Tibial nerve (tissue), 4 donors: ENCODE data around the gene GDI2. TPM values are rescaled to one million over a fixed set of nuclear protein-coding genes. Genes with fewer than 3 reads are reported as not detected.

Experiments
- DNase-seq, 2 donors: peaks; one replicate each; pipeline ENCODE4 v3.0.0-alpha.2; 2019; ENCODE audit warnings: low spot score in 2 of 2
- H3K27ac ChIP-seq, 4 donors: fragments of 200-600 bp; sonication (generic) in 3 of 4; one replicate each; pipeline ENCODE4 v1.5.1; 2017 to 2019; ENCODE audit warnings: mild to moderate bottlenecking in 1 of 4
- H3K27me3 ChIP-seq, 2 donors: fragments of 200-600 bp; sonication (generic) in 1 of 2; one replicate each; pipeline versions ENCODE4 v1.5.1 to v1.6.0; 2017 to 2019
- H3K36me3 ChIP-seq, 3 donors: fragments of 200-600 bp; sonication (generic); one replicate each; pipeline ENCODE4 v1.5.1; 2018 to 2019
- H3K4me1 ChIP-seq, 4 donors: fragments of 200-600 bp; sonication (generic) in 3 of 4; one replicate each; pipeline ENCODE4 v1.5.1; 2017 to 2019
- H3K4me3 ChIP-seq, 4 donors: fragments of 200-600 bp; sonication (generic) in 3 of 4; one replicate each; pipeline ENCODE4 v1.5.1; 2017 to 2019; ENCODE audit warnings: mild to moderate bottlenecking in 1 of 4, moderate library complexity in 1 of 4
- H3K9me3 ChIP-seq, 4 donors: fragments of 200-600 bp; sonication (generic) in 3 of 4; one replicate each; pipeline ENCODE4 v1.5.1; 2017 to 2019
- CTCF ChIP-seq, 5 experiments: fragments of 200-600 bp in 3 of 5; fragments of 450-650 bp in 2 of 5; sonication (generic) in 3 of 5; IDR thresholded peaks; one replicate each; pipeline ENCODE4 v1.5.1; 2016 to 2019; ENCODE audit warnings: antibody characterized with exemption in 5 of 5, mild to moderate bottlenecking in 3 of 5, moderate library complexity in 2 of 5
- EP300 ChIP-seq, 2 donors: sonication (generic); formaldehyde crosslinking; IDR thresholded peaks; one replicate each; pipeline ENCODE4 v1.6.1; 2017; ENCODE audit warnings: antibody characterized with exemption in 2 of 2, mild to moderate bottlenecking in 1 of 2
- POLR2A ChIP-seq, 2 donors: fragments of 450-650 bp; IDR thresholded peaks; one replicate each; pipeline ENCODE4 v1.6.1; 2017; ENCODE audit warnings: antibody characterized with exemption in 2 of 2, mild to moderate bottlenecking in 2 of 2, moderate library complexity in 2 of 2
- WGBS, 2 donors: methylation state at CpG; one replicate each; pipeline ENCODE4 v1.1.5; 2018; 5-methylcytosine and 5-hydroxymethylcytosine counted together
- total RNA-seq, 4 donors: library from RNA; depleted of rRNA; stranded (reverse); fragments of >200 nt; gene quantifications; one replicate each; pipeline ENCODE4 v1.1.0, GENCODE V29; 2016

GDI2 gene
- total RNA-seq, 4 donors from 2014 or later, result 175 to 225 (median 199) TPM

- WGBS, 2 donors, result 62 to 64% methylated on average over 6 of the region's 6 CpGs
- H3K36me3 ChIP-seq, result peaks cover 0 to 67% (median 5%) of the 10 kb centered on the region in 3 donors
- DNase-seq, result no peak
- no peak overlapping the region for H3K4me3 ChIP-seq
- no peak overlapping the region for H3K27ac ChIP-seq
- H3K4me1 ChIP-seq, result no peaks in the 10 kb centered on the region
- H3K27me3 ChIP-seq, result no peaks in the 10 kb centered on the region
- H3K9me3 ChIP-seq, result no peaks in the 10 kb centered on the region
- TF ChIP-seq POLR2A (IDR thresholded peaks at IDR 0.05) (no peak), EP300 (IDR thresholded peaks at IDR 0.05) (no peak), CTCF (IDR thresholded peaks at IDR 0.05) (no peak)
These were observed 61.5 kb downstream of the GDI2 start for GRCh38 chr10:5751601-5752253.

GRCh38 chr10:5748394-5748803, 64.8 kb downstream of the GDI2 start:
- Histone ChIP-seq H3K9me3 (no peaks in the 10 kb centered on the region), H3K36me3 (peaks cover 0 to 81% (median 5%) of the 10 kb centered on the region in 3 donors), H3K4me1 (no peaks in the 10 kb centered on the region), H3K4me3 (no peak overlapping the region), H3K27me3 (no peaks in the 10 kb centered on the region), H3K27ac (no peak overlapping the region)
- DNase-seq, result no peak
- WGBS, 2 donors, result 64 to 72% methylated on average over 4 of the region's 4 CpGs
- no peak for TF ChIP-seq POLR2A (IDR thresholded peaks at IDR 0.05)
- no peak for TF ChIP-seq EP300 (IDR thresholded peaks at IDR 0.05)
- TF ChIP-seq CTCF (IDR thresholded peaks at IDR 0.05), result no peak

GRCh38 chr10:5746197-5746596, 67.0 kb downstream of the GDI2 start:
- Histone ChIP-seq H3K9me3 (no peaks in the 10 kb centered on the region), H3K36me3 (peaks cover 0 to 74% (median 0%) of the 10 kb centered on the region in 3 donors), H3K27me3 (no peaks in the 10 kb centered on the region), H3K4me1 (no peaks in the 10 kb centered on the region), H3K4me3 (no peak overlapping the region), H3K27ac (no peak overlapping the region)
- no peak for TF ChIP-seq EP300 (IDR thresholded peaks at IDR 0.05)
- no peak for TF ChIP-seq POLR2A (IDR thresholded peaks at IDR 0.05)
- TF ChIP-seq CTCF (IDR thresholded peaks at IDR 0.05), result no peak
- no peak for DNase-seq
- 67 to 80% methylated on average over 4 of the region's 4 CpGs for WGBS, 2 donors

DNA sequence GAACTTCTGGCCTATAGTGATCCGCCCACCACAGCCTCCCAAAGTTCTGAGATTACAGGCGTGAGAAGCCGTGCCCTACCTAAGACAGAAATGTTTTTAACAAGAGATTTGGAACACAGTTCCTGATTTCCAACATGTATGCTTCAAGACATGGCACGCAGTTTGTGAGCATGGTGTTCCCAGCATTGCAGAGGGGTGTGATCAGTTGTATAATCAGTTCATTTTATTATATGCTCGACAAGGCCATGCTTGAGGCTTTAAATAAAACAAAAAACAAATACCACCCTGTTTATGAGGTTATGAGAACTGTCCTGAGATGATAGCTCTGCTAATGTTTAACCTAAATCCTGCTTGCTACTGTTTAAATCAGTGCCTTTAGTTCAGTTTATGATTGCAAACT, 68.4 kb downstream of the GDI2 start:
- DNase-seq, result no peak
- H3K9me3 ChIP-seq, result no peaks in the 10 kb centered on the region
- TF ChIP-seq EP300 (IDR thresholded peaks at IDR 0.05) (no peak), CTCF (IDR thresholded peaks at IDR 0.05) (no peak), POLR2A (IDR thresholded peaks at IDR 0.05) (no peak)
- H3K27me3 ChIP-seq, result no peaks in the 10 kb centered on the region
- no peak overlapping the region for H3K27ac ChIP-seq
- H3K36me3 ChIP-seq, result peaks cover 0 to 79% (median 0%) of the 10 kb centered on the region in 3 donors
- 86 to 93% methylated on average over 5 of the region's 5 CpGs for WGBS, 2 donors
- H3K4me3 ChIP-seq, result no peak overlapping the region
- no peaks in the 10 kb centered on the region for H3K4me1 ChIP-seq

DNA sequence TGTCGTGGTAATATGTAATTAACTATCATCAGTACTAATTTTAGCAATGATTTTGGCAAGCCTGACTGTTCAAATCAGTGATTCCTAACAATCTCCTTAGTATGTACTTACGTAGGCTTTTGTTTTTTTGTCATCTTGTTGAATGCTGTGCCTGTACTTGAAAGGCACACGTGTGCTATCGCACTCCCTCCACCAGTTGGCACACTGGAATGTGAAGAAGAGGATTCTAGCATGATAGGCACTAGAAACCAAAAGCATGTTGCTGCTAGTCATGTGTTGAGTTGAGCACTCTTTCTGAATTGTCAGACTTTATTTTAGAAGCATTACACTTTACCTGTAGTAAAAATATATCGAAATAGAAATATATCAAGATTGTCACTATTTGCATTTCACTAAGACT, 69.5 kb downstream of the GDI2 start:
- no peaks in the 10 kb centered on the region for H3K4me1 ChIP-seq
- H3K27me3 ChIP-seq, result no peaks in the 10 kb centered on the region
- H3K27ac ChIP-seq, result no peak overlapping the region
- H3K9me3 ChIP-seq, result no peaks in the 10 kb centered on the region
- TF ChIP-seq EP300 (IDR thresholded peaks at IDR 0.05), result no peak
- TF ChIP-seq CTCF (IDR thresholded peaks at IDR 0.05), result no peak
- TF ChIP-seq POLR2A (IDR thresholded peaks at IDR 0.05), result no peak
- peaks cover 0 to 75% (median 0%) of the 10 kb centered on the region in 3 donors for H3K36me3 ChIP-seq
- no peak overlapping the region for H3K4me3 ChIP-seq
- no peak for DNase-seq
- 75 to 77% methylated on average over 5 of the region's 5 CpGs for WGBS, 2 donors
